NB4 (cell line): ENCODE measurements around the gene NR2F2.

Experiments
- DNase-seq: peaks from one replicate; pipeline ENCODE4 v3.0.0; 2010; ENCODE audit warnings: low read depth
- H3K4me3 ChIP-seq: one replicate; pipeline ENCODE4 v1.5.1; 2011; ENCODE audit warnings: mild to moderate bottlenecking, low read depth, low read length, moderate library complexity
- MYC ChIP-seq: IDR thresholded peaks from 2 replicates; pipeline ENCODE4 v1.6.1; 2011; ENCODE audit warnings: low read depth, low read length
- POLR2A ChIP-seq: IDR thresholded peaks from 2 replicates; pipeline ENCODE4 v1.6.1; 2011; ENCODE audit warnings: mild to moderate bottlenecking; ENCODE audit not compliant: insufficient read length; ENCODE audit errors: extremely low read depth
- TF ChIP-seq, protein P1 (sequence below): IDR thresholded peaks from 2 replicates; pipeline ENCODE4 v1.6.1; 2011; ENCODE audit warnings: low read depth, low read length
- TF ChIP-seq, protein P2 (sequence below): IDR thresholded peaks from one replicate; pipeline ENCODE4 v1.5.1; 2012; ENCODE audit warnings: low read depth, low read length

NR2F2 gene

DNA sequence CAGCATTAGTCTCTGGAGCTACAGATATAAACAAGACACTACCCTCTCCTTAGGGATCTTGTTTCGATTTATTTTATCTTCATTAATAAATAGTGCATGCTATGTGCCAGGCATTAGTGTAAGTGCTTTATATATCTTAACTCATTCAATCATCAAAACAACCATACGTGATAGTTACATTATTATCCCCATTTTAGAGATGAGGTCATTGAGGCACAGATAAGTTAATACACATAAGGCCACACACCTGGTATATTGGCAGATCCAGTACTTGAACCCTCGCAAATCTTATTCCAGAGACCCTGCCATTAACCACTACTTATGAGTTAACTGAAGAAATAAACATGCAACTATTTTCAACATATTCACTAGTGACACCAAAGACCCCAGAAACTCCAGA lies 25.7 kb upstream of the NR2F2 start:
- TF ChIP-seq MYC: no peak
- TF ChIP-seq, protein P1, sequence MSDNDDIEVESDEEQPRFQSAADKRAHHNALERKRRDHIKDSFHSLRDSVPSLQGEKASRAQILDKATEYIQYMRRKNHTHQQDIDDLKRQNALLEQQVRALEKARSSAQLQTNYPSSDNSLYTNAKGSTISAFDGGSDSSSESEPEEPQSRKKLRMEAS: no peak
- TF ChIP-seq, protein P2, sequence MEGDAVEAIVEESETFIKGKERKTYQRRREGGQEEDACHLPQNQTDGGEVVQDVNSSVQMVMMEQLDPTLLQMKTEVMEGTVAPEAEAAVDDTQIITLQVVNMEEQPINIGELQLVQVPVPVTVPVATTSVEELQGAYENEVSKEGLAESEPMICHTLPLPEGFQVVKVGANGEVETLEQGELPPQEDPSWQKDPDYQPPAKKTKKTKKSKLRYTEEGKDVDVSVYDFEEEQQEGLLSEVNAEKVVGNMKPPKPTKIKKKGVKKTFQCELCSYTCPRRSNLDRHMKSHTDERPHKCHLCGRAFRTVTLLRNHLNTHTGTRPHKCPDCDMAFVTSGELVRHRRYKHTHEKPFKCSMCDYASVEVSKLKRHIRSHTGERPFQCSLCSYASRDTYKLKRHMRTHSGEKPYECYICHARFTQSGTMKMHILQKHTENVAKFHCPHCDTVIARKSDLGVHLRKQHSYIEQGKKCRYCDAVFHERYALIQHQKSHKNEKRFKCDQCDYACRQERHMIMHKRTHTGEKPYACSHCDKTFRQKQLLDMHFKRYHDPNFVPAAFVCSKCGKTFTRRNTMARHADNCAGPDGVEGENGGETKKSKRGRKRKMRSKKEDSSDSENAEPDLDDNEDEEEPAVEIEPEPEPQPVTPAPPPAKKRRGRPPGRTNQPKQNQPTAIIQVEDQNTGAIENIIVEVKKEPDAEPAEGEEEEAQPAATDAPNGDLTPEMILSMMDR: no peak
- no peak for TF ChIP-seq POLR2A
- DNase-seq: no peak
- H3K4me3 ChIP-seq: no peak overlapping the region

DNA sequence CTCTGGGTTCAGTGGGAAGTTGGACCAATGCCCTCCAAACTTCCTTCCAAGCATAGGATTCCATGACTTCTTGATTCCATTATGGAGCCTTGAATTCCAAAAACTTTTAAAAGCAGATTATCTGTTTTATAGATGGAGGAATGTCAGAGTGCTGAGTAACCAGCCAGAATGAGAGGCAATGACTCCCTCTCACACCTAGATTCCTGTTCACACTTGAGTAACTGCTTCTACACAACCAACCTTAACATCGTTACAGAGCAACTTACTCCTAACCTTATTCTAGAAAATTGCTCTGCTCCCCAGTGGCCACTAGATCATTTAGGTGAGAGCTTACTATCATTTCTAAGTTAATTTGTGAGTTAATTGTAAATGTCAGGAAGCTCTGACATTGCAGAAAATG lies 24.2 kb upstream of the NR2F2 start:
- no peak overlapping the region for H3K4me3 ChIP-seq
- no peak for DNase-seq
- TF ChIP-seq, protein P1: no peak

DNA sequence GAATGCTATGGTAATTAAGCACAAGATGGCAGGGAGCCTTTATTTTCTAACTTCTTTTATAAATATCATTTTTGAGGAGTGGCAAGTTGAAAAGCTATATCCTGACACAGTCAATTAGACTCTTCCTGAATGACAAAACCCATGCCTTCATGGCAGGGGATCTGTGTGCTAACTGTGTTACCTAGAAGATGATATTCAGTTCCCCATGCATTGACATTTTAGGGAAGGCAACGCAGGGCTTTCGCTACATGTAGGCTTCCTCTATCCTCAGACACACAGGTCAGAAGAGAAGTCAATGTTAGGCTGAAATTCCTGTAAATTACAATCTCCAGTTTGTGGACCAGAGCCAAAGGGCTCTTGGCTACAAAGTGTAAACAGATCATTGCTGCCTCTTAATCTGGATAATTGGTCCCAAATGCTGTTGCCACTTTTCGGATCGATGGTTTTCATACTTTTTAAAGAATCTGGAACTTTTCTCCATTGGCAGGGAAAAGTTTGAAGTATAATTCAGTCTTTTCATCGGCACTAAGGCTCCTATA lies 22.6 kb upstream of the NR2F2 start:
- no peak overlapping the region for H3K4me3 ChIP-seq
- DNase-seq: no peak
- no peak for TF ChIP-seq MYC
- no peak for TF ChIP-seq POLR2A

DNA sequence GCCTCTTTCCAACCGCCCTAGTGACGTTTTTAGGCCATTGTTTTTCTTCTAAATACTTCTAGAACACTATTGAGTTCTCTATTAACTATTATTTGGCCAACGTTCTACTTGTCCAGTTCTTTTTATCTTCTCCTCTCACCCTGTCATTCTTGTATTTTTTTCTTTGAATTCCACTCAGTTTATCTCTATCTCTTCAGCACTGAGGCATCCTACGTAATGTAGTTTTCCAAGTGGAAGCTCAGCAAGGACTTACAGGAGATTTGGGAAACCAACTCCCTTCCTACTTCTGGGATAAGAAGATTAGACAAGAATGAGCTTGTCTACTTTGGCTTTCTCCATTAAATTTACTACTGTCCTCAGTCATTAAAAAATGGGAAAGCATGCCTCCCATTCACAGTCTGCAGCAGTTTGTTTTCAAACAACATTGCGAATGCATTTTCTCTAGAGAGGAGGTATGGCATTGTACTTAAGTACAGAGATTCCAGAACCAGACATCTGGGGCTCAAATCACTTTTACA lies 21.3 kb upstream of the NR2F2 start:
- no peak overlapping the region for H3K4me3 ChIP-seq
- no peak for DNase-seq
- TF ChIP-seq, protein P2: no peak
- TF ChIP-seq MYC (no peak), POLR2A (no peak)
- TF ChIP-seq, protein P1: no peak

DNA sequence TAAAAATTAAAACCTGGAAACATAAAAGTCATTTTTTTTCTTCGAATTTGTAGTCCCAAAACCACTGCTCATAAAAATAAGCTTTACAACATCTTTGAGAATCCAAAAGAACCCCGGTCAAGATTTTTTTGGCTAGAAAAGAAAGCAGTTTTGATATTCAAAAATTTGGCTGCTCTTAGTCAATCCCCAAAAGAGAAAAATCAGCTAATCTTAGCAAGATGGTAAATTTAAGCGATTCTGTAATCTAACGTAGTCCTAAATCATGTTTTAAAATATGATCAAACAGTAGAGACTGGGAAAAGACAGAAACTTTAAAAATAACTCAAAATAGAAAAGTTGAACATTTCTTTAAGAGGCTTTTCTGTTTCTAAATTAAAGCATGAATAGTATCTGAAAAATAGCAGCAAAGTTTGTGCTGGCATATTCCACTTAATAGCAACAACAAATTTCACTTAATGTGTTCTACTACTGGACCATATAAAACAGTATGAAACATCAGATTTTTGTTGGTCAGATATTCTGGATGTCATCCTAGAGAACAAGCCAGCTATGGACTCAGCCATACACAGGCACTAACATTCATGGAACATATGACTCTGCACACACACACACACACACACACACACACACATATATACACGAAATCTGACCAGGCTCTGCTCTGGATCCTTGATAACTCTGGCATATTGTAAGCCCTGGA lies 19.1 kb upstream of the NR2F2 start:
- TF ChIP-seq MYC: no peak
- TF ChIP-seq, protein P1: no peak
- TF ChIP-seq, protein P2: no peak
- no peak for TF ChIP-seq POLR2A
- no peak overlapping the region for H3K4me3 ChIP-seq
- no peak for DNase-seq

DNA sequence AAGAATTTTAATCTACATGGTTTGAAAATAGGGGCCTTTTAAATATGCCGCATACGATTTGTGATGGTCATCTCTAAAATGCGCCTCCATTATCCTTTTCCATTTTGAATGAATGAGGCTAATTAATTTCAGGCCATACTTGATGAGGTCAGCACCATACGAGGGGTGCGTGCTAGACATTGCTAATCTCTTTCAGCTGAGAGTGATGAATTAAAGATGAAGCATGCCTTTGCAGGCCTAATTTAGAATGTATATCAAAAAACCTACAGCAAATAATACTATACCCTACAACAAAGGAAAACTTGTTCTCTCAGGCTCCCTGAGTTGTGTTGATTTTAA lies 18.6 kb upstream of the NR2F2 start:
- no peak for DNase-seq
- TF ChIP-seq POLR2A: no peak
- TF ChIP-seq, protein P1: no peak
- TF ChIP-seq, protein P2: no peak
- TF ChIP-seq MYC: no peak
- H3K4me3 ChIP-seq: no peak overlapping the region
